ENCODE measurements around the gene CEP20.
"Not testable (repeated sequence)": the region's sequence is repeated elsewhere in the genome, so short reads cannot be mapped to it uniquely, and the experiment has no call there.

The CEP20 gene

GRCh38 chr16:15888072-15888976, at the start of gene CEP20:
CEP20 (minus strand) TSS chr16:15888603; CDS start chr16:15888585, 18 bp downstream.
- peak; percentile 99 for DNase-seq (ENCODE audit: low spot score)

- DNase-seq (ENCODE audit: low spot score): not testable (repeated sequence)
Measured at GRCh38 chr16:15936809-15937208, 48.4 kb upstream of the CEP20 start.

GRCh38 chr16:15934991-15935390, 46.6 kb upstream of the CEP20 start:
- no peak for DNase-seq (ENCODE audit: low spot score)

- no peak for DNase-seq (ENCODE audit: low spot score)
Measured at GRCh38 chr16:15933781-15934180, 45.4 kb upstream of the CEP20 start.

GRCh38 chr16:15932939-15933338, 44.5 kb upstream of the CEP20 start:
- no peak for DNase-seq (ENCODE audit: low spot score)

- no peak for DNase-seq (ENCODE audit: low spot score)
Measured at GRCh38 chr16:15928261-15929104, 40.1 kb upstream of the CEP20 start.

- DNase-seq (ENCODE audit: low spot score): no peak
Measured at GRCh38 chr16:15925631-15926030, 37.2 kb upstream of the CEP20 start.

GRCh38 chr16:15924996-15925395, 36.6 kb upstream of the CEP20 start:
- DNase-seq (ENCODE audit: low spot score): no peak

GRCh38 chr16:15919331-15919730, 30.9 kb upstream of the CEP20 start:
- no peak for DNase-seq (ENCODE audit: low spot score)

- not testable (repeated sequence) for DNase-seq (ENCODE audit: low spot score)
Measured at GRCh38 chr16:15918314-15918713, 29.9 kb upstream of the CEP20 start.

GRCh38 chr16:15916323-15916722, 27.9 kb upstream of the CEP20 start:
- no peak for DNase-seq (ENCODE audit: low spot score)

- DNase-seq (ENCODE audit: low spot score): no peak
Measured at GRCh38 chr16:15915555-15916081, 27.2 kb upstream of the CEP20 start.

- no peak for DNase-seq (ENCODE audit: low spot score)
Measured at GRCh38 chr16:15913046-15913698, 24.8 kb upstream of the CEP20 start.

GRCh38 chr16:15911198-15911597, 22.8 kb upstream of the CEP20 start:
- DNase-seq (ENCODE audit: low spot score): no peak

GRCh38 chr16:15907863-15908478, 19.6 kb upstream of the CEP20 start:
- peak; percentile 25 for DNase-seq (ENCODE audit: low spot score)

- DNase-seq (ENCODE audit: low spot score): no peak
Measured at GRCh38 chr16:15906439-15906838, 18.0 kb upstream of the CEP20 start.

GRCh38 chr16:15903960-15904359, 15.6 kb upstream of the CEP20 start:
- DNase-seq (ENCODE audit: low spot score): no peak

- no peak for DNase-seq (ENCODE audit: low spot score)
Measured at GRCh38 chr16:15900901-15901500, 12.6 kb upstream of the CEP20 start.

GRCh38 chr16:15900357-15900756, 12.0 kb upstream of the CEP20 start:
- DNase-seq (ENCODE audit: low spot score): no peak

GRCh38 chr16:15899538-15900100, 11.2 kb upstream of the CEP20 start:
- DNase-seq (ENCODE audit: low spot score): no peak

GRCh38 chr16:15898654-15899053, 10.3 kb upstream of the CEP20 start:
- no peak for DNase-seq (ENCODE audit: low spot score)

All from hematopoietic multipotent progenitor cell treated with erythropoietin and hydrocortisone succinate and interleukin-3 and kit ligand, for 17 days (in vitro differentiated cells).